ENCODE results near the gene CNIH3.

- TF ChIP-seq, protein P1, sequence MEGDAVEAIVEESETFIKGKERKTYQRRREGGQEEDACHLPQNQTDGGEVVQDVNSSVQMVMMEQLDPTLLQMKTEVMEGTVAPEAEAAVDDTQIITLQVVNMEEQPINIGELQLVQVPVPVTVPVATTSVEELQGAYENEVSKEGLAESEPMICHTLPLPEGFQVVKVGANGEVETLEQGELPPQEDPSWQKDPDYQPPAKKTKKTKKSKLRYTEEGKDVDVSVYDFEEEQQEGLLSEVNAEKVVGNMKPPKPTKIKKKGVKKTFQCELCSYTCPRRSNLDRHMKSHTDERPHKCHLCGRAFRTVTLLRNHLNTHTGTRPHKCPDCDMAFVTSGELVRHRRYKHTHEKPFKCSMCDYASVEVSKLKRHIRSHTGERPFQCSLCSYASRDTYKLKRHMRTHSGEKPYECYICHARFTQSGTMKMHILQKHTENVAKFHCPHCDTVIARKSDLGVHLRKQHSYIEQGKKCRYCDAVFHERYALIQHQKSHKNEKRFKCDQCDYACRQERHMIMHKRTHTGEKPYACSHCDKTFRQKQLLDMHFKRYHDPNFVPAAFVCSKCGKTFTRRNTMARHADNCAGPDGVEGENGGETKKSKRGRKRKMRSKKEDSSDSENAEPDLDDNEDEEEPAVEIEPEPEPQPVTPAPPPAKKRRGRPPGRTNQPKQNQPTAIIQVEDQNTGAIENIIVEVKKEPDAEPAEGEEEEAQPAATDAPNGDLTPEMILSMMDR (IDR thresholded peaks at IDR 0.05): no peak
- TF ChIP-seq EZH2 (IDR thresholded peaks at IDR 0.05; ENCODE audit: borderline replicate concordance, insufficient read depth, low read depth, low read length, poor library complexity, severe bottlenecking): no peak
Observed at GRCh38 chr1:224744521-224744920, 128.4 kb downstream of the CNIH3 start.

All from B cell (primary cell).